ENCODE data around the gene HCN2.
A peak's percentile ranks its signal among the peaks of the same experiment; 100 is the strongest.
"Not testable (repeated sequence)": the region's sequence is repeated elsewhere in the genome, so short reads cannot be mapped to it uniquely, and the experiment has no call there.

The HCN2 gene

DNA sequence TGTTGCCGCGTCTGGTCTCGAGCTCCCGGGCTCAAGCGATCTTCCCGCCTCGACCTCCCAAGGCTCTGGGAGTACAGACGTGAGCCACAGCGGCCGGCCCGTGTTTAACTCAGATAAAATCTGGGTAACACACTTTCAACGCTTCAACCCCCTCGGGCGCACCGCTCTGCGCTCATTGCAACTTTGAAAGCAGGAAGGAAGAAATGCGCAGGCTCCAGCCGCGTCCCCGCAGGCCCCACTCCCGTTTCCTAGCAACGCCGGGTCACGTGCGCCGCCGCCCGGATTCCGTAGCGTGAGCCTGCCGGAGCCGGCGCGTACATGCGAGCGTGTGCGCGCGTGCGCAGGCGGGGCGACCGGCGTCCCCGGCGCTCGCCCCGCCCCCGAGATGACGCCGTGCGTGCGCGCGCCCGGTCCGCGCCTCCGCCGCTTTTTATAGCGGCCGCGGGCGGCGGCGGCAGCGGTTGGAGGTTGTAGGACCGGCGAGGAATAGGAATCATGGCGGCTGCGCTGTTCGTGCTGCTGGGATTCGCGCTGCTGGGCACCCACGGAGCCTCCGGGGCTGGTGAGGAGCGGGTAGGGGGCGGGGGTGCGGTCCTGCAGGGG lies 17.4 kb upstream of the HCN2 start, which contains the start of gene BSG:
Gene BSG (plus strand): TSS at position 457 of the 603 bp plus-strand sequence. CDS start 39 bp downstream, at position 496.
- DNase-seq = peak; percentile 78

DNA sequence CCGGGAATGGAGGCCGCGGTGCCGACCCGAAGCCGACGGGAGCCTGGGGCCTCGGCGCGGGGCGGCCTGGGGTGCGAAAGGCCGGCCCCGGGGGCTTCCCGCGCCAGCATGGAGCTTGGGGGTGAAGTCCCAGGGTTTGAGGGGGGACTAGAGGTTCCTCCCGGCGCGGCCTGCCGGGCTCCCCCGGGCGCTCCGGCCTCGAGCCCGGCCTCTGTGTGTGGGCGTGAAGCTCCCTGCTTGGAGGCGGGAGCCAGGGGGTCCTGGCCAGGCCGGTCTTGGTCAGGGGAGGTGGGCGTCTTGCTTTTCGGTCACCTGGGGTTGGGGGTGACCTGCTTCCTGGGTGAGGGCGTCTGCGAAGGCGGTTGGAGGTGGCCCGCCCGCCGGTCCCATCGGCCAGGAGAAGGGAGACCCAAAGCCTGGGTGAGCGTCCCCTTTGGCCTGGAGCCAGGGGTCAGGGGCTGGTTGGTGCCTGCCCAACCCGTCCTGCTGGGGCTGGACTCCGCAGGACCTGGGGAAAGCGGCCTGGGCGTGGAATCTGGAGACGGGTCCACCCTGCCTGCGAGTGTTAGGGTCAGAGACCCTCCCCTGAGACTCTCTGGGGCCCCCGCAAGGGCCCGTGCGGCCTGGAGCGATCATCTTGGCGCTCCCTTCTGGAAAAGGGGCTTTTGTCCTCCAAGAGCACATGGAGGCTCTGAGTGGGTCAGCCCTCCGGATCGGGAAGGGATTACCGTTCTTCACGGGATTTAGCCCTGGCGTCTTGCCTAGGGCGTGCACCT lies 16.8 kb upstream of the HCN2 start:
- no peak for DNase-seq

DNA sequence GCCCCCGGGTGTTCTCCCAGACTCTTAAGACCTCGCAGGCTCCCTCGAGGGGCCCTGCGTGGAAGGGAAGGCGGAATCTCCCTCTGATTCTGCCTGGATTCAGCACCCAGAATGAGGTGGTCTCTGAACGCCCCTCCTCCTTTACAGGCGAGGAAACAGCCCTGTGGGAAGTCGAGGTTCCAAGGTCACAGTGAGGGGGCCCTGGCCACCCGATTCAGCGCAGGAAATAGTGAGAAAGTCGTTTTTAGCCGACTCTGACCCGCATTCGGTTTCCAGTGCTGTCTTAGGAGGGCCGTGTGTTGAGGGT lies 16.2 kb upstream of the HCN2 start:
- no peak for DNase-seq

DNA sequence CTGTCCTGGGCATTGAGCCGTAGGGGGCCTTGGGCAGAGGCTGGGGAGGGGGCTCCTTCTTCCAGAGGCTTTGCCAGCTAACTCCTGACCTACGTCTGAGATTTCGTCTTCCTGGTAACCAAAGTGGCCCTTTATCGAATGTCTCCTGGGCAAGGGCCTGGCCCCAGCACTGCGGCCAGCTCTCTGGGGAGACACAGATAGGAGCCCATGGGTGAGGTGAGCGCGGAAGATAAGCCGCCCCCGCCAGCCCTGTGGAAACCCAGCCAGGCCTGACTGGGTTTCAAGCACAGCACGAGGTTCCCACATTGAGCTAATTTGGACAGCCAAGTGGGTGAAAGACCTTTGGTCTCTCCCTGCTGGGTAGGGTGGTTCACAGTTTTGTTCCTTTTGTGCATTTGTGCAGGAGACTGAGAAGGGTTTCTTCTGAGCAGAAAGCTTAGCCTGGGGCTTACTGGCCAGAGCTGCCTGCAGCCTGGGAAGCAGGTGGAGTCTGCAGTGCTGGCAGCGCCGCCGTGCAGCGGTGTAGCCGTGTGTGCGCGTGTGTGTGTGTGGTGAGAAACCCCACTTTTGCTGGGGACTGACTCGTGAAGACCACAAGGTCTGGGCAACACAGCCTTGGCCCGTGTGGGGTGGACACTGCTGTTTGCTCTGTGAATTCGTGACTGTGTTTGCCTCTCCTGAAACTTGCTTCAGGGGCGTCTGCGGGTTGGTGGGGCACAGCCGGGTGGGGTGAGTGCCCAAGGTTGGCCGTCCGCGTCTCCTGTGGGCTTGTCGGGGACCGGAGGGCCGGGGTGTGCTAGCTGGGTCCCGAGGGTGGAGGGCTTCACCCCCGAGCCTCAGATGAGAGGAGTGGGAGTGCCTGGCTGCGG lies 14.8 kb upstream of the HCN2 start:
- DNase-seq = no peak

DNA sequence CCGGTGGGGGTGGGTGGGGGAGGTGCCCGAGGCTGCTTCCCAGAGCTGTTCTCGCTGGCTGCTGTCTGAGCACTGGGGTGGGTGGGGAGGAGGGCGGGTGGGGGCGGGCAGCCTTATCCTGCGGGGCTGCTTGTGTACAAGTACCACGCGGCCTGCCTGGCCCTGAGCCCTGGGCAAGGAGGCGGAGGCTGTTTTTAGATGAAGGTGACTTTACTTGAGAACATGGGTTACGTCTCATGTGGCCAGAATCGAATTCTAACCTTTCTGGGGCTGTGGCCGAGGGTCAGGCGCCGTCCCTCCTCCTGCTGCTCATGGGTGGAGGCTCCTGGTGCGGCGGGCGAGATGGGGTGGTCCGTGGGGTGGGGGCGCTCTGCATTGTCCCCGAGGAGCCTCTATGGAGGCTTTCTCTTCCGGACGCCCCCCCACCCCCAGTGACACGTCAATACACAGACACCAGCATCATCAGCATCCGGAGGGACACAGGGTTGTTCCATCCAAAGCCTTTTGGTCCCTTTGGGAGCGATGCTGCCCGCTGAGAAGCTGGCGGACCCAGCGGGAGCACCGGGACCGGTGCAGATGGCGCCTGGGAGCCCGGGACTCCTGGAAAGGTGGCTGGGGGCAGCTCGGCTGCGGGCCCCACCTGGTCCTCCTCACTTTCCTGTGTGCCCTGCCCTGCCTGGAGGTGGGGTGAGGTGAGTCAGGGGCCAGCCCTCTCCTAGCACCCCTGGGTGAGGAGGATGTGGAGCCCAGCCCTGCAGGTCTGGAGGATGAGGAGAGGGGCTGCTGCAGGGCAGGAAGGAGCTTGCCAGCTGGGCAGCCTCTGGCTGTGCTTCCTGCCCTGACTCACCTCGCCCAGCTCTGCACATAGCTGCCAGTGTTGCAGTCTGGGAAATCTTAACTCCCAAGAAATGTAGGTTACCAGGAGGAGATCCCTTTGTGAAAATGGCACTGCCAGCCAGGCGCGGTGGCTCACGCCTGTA lies 13.9 kb upstream of the HCN2 start:
- DNase-seq = no peak

DNA sequence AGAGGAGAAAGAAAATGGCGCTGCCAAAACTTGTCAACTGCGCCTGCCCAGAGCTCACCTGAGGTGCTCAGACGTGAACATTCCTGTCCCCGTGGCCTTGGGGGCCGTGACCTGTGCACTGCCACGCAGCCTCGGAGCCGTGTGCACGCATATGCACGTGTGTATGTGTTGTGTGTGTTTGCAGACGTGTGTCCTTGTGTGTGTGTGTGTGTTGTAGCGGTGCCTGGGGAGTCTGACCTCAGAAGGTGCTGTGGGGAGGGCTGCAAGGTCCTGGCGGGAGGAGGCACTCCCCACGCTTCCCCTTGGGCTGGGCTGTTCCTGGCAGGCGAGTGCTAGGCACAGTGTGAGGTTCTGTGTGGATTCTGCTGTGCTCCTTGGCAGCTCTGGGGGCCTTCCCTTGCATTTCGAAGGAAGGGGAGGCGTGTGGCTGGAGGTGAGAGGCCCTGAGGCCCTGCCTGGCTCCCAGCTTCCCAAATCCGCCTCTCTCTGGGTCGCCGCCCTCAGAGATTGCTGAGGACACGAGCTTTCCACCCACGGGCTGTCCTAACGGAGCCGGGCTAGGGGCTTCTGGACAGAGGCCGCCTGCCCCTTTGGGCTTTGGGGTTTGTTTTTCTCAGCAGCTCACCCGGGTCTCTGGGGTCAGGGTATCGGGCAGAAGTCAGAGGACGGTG lies 12.8 kb upstream of the HCN2 start:
- DNase-seq = no peak

DNA sequence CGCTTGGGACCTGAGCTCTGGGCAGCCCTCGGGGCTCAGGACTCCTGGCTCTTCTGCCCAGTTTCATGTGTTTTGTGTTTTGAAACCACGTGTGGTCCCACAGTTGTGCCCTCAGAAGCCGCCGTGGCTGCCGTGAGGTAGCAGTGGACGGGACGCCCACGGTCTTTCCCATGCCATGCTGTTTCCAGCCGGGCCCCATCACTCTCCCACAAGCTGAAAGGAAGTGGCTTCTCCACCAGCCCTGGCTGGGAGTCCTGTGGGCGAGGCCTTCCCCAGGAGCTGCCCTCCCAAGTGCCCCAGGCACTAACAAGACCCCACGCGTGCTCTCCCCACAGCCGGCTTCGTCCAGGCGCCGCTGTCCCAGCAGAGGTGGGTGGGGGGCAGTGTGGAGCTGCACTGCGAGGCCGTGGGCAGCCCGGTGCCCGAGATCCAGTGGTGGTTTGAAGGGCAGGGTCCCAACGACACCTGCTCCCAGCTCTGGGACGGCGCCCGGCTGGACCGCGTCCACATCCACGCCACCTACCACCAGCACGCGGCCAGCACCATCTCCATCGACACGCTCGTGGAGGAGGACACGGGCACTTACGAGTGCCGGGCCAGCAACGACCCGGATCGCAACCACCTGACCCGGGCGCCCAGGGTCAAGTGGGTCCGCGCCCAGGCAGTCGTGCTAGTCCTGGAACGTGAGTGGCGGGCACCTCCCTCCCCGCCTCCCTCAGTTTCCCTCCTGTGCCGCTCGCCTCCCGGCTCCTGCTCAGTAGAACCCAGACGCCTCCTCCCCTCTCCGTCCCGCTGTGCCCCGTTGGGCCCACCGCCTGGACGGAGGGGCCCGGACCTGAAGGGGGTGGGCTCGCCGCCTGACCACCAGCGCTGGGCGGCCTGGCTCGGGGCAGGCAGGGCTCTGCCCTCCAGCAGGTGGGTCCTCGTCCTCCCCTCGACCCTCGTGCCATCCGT lies 12.0 kb upstream of the HCN2 start:
- no peak for DNase-seq

DNA sequence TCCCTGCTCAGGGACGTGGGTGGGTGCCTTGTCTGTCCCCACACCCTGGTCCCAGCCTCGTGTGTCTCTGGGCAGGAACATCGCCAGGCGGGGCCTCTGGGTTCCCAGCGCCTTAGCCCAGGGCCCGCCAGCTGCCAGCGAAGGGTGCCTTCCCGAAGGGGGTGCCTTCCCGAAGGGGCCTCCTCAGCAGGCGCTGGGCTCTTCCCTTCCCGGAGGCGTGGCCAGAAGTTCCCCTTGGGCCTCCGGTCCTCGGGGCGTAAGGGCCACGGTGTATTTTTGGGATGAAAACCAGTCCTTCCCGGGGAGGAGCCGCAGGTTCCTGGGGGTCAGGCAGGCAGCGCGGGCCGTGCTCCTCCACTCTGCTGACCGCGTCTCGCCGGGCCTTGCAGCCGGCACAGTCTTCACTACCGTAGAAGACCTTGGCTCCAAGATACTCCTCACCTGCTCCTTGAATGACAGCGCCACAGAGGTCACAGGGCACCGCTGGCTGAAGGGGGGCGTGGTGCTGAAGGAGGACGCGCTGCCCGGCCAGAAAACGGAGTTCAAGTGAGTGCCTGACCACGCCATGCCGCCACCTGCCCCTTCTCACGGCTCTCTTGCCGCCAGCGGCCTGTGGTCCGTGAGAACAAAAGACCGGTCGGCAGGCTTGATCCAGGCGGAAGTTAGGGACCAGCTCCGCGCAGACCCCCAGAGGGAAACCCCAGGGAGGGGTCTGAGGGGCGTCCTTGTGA lies 10.4 kb upstream of the HCN2 start:
- DNase-seq = no peak

DNA sequence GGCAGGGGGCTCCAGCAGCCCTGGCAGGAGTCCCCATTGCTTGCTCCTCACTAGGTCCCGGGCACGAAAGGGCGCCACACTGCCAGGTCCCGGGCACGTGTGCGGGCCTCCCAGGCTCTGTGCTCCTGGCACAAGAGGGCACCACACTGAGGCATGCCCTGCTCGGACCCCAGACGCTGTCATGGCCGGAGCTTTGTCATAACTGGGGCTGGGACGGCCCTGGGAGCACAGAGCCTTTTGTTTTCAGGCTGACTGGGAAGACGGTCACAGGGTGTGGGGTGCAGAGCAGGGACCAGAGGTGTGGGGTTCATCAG lies 9.9 kb upstream of the HCN2 start:
- DNase-seq = no peak

DNA sequence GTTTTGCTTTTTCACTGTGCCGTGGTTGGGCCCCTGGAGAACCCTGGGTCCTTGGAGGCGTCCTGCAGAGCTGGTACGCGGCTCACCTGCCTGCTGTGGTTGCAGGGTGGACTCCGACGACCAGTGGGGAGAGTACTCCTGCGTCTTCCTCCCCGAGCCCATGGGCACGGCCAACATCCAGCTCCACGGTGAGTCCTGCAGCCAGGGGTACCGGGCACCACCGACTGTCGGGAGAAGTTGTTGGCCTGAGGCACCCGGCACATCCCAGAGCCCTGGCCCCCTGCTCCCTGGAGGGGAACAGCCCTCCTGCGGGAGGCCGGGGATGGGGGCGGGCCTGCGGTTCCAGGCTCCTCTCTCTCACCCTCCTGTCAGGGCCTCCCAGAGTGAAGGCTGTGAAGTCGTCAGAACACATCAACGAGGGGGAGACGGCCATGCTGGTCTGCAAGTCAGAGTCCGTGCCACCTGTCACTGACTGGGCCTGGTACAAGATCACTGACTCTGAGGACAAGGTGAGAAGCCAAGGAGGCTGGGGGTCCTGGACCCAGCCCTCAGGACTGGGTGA lies 9.3 kb upstream of the HCN2 start:
- no peak for DNase-seq

DNA sequence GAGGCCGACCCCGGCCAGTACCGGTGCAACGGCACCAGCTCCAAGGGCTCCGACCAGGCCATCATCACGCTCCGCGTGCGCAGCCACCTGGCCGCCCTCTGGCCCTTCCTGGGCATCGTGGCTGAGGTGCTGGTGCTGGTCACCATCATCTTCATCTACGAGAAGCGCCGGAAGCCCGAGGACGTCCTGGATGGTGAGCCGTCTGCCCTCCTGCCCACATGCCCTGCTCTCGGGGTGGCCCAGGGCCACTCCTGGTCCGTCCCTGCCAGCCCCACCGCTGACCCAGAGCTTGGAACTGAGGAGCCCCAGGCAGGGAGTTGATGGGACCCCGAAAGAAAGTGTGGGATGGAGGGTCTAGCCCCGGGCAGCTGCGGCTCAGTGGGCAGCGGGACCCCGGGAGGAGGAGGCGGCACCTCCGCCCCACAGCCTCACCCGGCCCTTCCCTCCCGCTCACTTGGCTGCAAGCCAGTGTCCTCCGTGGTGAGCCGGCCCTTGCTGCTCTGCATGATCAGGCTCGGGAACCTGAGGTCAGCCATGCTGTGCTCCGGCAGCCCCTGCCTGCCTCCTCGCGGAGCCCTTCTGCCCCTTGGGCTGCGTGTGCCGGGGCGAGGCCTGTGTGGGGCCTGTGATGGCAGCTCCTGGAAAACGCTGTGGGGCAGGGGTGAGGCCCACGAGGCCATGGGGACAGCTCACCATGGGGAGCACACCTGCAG lies 8.1 kb upstream of the HCN2 start:
- DNase-seq = no peak

DNA sequence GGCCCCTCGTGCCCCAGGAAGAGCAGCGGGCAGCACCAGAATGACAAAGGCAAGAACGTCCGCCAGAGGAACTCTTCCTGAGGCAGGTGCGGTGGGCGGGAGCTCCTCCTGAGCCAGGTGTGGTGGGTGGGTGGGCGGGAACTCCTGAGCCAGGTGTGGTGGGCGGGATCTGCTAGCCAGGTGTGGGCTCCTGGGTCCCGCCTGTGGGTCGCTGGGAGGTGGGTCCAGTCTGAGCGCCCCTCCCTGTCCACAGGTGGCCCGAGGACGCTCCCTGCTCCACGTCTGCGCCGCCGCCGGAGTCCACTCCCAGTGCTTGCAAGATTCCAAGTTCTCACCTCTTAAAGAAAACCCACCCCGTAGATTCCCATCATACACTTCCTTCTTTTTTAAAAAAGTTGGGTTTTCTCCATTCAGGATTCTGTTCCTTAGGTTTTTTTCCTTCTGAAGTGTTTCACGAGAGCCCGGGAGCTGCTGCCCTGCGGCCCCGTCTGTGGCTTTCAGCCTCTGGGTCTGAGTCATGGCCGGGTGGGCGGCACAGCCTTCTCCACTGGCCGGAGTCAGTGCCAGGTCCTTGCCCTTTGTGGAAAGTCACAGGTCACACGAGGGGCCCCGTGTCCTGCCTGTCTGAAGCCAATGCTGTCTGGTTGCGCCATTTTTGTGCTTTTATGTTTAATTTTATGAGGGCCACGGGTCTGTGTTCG lies 7.0 kb upstream of the HCN2 start:
- no peak for DNase-seq

DNA sequence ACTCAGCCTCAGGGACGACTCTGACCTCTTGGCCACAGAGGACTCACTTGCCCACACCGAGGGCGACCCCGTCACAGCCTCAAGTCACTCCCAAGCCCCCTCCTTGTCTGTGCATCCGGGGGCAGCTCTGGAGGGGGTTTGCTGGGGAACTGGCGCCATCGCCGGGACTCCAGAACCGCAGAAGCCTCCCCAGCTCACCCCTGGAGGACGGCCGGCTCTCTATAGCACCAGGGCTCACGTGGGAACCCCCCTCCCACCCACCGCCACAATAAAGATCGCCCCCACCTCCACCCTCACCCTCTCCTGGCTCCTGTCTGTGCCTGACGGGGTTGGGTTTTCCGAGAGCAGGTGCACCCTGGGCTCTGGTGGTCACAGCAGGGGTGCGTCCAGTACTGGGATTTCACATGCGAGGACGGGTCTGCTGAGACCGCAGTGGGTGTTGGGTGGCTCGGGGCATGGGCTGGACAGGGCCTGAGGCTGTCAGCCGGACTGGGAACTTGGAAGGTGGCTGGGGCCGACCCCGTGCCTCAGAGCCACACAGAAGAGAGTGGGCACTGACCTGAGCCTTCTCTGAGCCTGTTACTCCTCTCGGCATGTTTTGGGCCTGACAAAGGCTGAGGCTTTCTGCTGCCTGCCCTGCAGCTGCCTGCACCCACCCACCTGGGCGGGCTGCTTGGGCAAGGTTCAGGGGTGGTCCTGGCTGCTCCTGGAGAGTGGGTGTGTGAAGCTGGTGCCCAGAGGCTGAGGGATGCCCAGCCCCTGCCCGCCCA lies 6.3 kb upstream of the HCN2 start:
- DNase-seq = no peak

DNA sequence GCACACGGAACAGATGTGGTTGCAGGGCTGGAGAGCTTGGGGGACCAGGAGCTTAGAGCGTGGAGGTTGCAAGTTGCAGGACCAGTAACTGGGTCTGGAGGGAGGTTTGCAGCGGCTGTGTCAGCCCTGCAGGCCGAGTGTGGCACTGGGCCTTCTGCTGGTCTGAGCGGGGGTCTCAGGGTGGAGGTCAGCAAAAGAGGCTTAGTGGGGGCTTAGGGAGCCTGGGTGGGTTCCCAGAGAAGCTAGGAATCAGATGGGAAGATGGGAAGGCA lies 5.8 kb upstream of the HCN2 start:
- DNase-seq = no peak

DNA sequence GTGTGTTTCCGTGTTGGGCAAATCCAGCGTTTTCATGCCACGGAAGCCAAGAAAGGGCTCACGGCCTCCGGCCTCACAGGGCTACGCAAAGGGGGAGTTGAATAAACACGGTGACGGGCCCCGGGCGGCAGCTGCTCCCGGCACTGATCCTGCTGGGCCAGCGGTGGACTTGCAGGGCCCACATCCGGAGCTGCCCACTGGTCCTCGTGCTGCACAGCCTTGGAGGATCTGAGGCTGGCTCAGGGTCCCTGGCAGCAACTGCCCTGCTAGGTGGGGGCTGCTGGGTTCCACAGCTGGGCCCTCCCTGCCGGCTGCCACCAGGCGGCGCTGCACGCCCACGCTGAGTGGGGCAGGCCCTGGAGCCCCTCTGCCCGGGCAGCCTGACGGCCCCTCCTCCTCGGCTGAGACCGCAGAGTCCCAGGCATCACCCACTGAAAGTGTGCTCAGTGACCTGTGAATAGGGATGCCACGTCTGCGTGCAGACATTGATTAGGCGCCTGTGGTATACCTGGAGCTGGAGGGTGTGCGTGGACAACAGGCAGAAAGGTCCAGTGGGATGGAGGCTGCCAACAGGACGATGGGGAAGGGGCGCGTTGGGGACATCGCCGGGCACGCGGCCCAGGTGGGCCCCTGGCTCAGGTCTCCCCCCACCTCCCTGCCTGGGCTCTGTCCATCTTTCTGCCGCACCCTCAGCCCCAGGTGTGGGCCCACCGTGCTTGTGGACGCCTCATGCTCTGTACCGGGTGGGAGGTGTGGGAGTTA lies 5.3 kb upstream of the HCN2 start:
- DNase-seq = no peak

DNA sequence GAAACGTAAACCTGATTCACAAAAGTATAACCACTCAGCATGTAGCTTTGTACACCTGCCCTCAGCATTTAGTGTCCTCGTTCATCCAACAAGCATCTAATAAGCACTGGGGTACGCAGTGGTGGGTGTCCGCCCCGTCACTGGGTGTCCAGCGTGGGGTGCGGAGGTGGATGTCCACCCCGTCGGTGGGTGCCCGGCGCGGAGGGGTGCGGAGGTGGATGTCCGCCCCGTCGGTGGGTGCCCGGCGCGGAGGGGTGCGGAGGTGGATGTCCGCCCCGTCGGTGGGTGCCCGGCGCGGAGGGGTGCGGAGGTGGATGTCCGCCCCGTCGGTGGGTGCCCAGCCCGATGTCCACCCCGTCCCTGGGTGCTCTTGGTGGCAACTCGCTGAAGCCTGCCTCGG lies 4.5 kb upstream of the HCN2 start:
- not testable (repeated sequence) for DNase-seq

DNA sequence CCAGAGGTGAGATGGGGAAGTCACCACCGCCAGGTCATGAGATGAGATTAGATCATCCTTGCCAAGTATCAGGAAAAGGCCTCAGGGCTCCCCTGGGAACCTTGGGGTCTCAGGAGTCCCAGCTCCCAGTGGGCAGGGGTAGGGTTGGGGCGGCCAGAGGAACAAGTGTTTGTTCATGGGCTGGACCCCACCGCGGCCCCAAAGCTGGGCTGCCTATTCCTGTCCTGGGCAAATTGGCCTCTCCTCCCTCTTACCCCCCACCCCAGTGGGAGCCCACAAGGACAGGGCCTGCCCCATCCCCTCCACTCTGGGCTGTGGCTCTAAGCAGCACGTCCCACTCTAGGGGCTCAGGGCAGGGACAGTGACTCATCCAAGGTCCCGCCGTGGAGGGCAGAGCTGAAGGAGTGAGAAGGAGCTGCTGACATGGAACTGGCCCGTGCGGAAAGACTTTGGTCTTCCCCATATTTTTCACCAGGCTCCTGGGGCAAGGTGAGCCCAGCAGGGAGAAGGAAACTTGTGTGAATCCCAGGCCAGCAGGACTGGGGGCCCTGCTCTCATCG lies 4.0 kb upstream of the HCN2 start:
- DNase-seq = no peak

Measured in NCI-H510A treated with DMSO at 0.1 percent for 48 hours (cell line).